HepG2 (cell line): ENCODE data around the gene DNAJC15. TPM values are rescaled to one million over a fixed set of nuclear protein-coding genes. Genes with fewer than 3 reads are reported as not detected.

Experiments used
- ATAC-seq: fragments of 200-7000 bp; cut with Tn5 transposase; 3 replicates; pipeline ENCODE4 v1.9.1; 2020; ENCODE audit warnings: mild to moderate bottlenecking, moderate library complexity
- BruUV-seq: library from RNA; stranded (reverse); fragments of 400-500 nt; replicated peaks from 2 replicates; lab custom pipeline; 2021; lab: Mats Ljungman, UMichigan
- CTCF ChIA-PET: fragments of 300-600 bp; formaldehyde crosslinking; extraction: SDS; loops from one replicate; lab custom pipeline; 2021; ENCODE audit warnings: low total read pairs, inconsistent platforms, low intra/inter-chr PET ratio; lab: Yijun Ruan, JAX
- POLR2A ChIA-PET: fragments of 350-600 bp; sonication (Branson Sonifier 250); formaldehyde crosslinking; loops from one replicate; lab custom pipeline; 2020; ENCODE audit warnings: antibody characterized with exemption, inconsistent platforms; lab: Yijun Ruan, JAX
- DNase-seq: peaks from one replicate; pipeline ENCODE4 v3.0.0-alpha.2; 2015; ENCODE audit warnings: low spot score
- FAIRE-seq: peaks from 3 replicates; lab custom pipeline; 2011; peaks lifted over from hg19 to GRCh38; lab: Jason Lieb, UNC
- H2AFZ ChIP-seq: one replicate; pipeline ENCODE4 v1.6.1; 2011; ENCODE audit warnings: low read length, inconsistent platforms
- H3K27ac ChIP-seq: fragments of 300-600 bp; 3 replicates; pipeline ENCODE4 v1.8.0; 2011; ENCODE audit warnings: mixed run types, mild to moderate bottlenecking, mixed read lengths, low read length, inconsistent platforms; ENCODE audit not compliant: insufficient read depth; ENCODE audit errors: extremely low read length
- H3K27me3 ChIP-seq, 2 experiments: fragments of 200-600 bp in 1 of 2; 2 replicates in 1 of 2; 3 replicates in 1 of 2; pipeline versions ENCODE4 v1.6.0 to v1.8.0; 2011; ENCODE audit warnings: low read length in 2 of 2, mild to moderate bottlenecking in 2 of 2, moderate library complexity in 2 of 2, inconsistent platforms in 1 of 2; ENCODE audit not compliant: insufficient read depth in 2 of 2, control insufficient read depth in 1 of 2
- H3K36me3 ChIP-seq, 2 experiments: fragments of 200-600 bp in 1 of 2; replicated peaks in 1 of 2; 2 replicates in 1 of 2; 3 replicates in 1 of 2; pipeline versions ENCODE4 v1.5.1 to v1.8.0; 2011; ENCODE audit warnings: low read length in 2 of 2, inconsistent platforms in 1 of 2; ENCODE audit not compliant: insufficient read depth in 2 of 2, control insufficient read depth in 1 of 2
- H3K4me1 ChIP-seq: 2 replicates; pipeline ENCODE4 v1.5.1; 2012; ENCODE audit warnings: low read length, inconsistent platforms; ENCODE audit not compliant: insufficient read depth
- H3K4me2 ChIP-seq: 2 replicates; pipeline ENCODE4 v1.6.0; 2011; ENCODE audit warnings: low read depth, low read length, inconsistent platforms
- H3K4me3 ChIP-seq, 3 experiments: fragments of 200-600 bp in 1 of 3; sonication (generic), shearing (Covaris generic) in 1 of 3; replicated peaks in 1 of 3; 2 replicates each; pipeline ENCODE4 v1.5.1; 2011 to 2016; ENCODE audit warnings: low read length in 3 of 3, inconsistent platforms in 2 of 3, low read depth in 2 of 3, mild to moderate bottlenecking in 2 of 3, control low read depth in 1 of 3, mixed read lengths in 1 of 3; ENCODE audit not compliant: insufficient read depth in 1 of 3
- H3K79me2 ChIP-seq: one replicate; pipeline ENCODE4 v1.6.1; 2011; ENCODE audit warnings: low read length, inconsistent platforms; ENCODE audit not compliant: insufficient read depth
- H3K9ac ChIP-seq: 2 replicates; pipeline ENCODE4 v1.6.0; 2011; ENCODE audit warnings: mild to moderate bottlenecking, low read depth, low read length, inconsistent platforms; ENCODE audit not compliant: insufficient read depth
- H3K9me3 ChIP-seq: 2 replicates; pipeline ENCODE4 v1.5.1; 2012; ENCODE audit warnings: mild to moderate bottlenecking, low read length
- H4K20me1 ChIP-seq: 2 replicates; pipeline ENCODE4 v1.6.0; 2011; ENCODE audit warnings: inconsistent platforms, mild to moderate bottlenecking, low read length, moderate library complexity; ENCODE audit not compliant: insufficient read depth
- EED ChIP-seq: sonication (generic); formaldehyde crosslinking; IDR thresholded peaks from 2 replicates; pipeline ENCODE4 v1.5.0; 2020; ENCODE audit warnings: mild to moderate bottlenecking, missing genetic modification reagents
- EP300 ChIP-seq, 3 experiments: sonication (generic) in 1 of 3; formaldehyde crosslinking in 1 of 3; IDR thresholded peaks; 2 replicates each; pipeline versions ENCODE4 v1.5.1 to v1.6.1; 2011 to 2020; ENCODE audit warnings: low read depth in 2 of 3, low read length in 2 of 3, borderline replicate concordance in 1 of 3, improper control_type of control experiment in 1 of 3, mild to moderate bottlenecking in 1 of 3, missing genetic modification reagents in 1 of 3, moderate library complexity in 1 of 3
- EZH2 ChIP-seq: conservative IDR thresholded peaks from 2 replicates; pipeline ENCODE4 v1.6.1; 2012; ENCODE audit warnings: mild to moderate bottlenecking, low read depth, low read length, moderate library complexity
- IRF2 ChIP-seq: IDR thresholded peaks from 2 replicates; pipeline ENCODE4 v1.6.1; 2018; ENCODE audit warnings: missing genetic modification reagents, missing compliant biosample characterization
- MYC ChIP-seq: sonication (generic); formaldehyde crosslinking; IDR thresholded peaks from 2 replicates; pipeline ENCODE4 v1.9.0; 2021; ENCODE audit warnings: missing genetic modification reagents, borderline replicate concordance
- PRMT3 ChIP-seq: sonication (generic); formaldehyde crosslinking; IDR thresholded peaks from 2 replicates; pipeline ENCODE4 v1.8.1; 2022; ENCODE audit warnings: low read depth, mild to moderate bottlenecking, moderate library complexity, missing genetic modification reagents, borderline replicate concordance
- PRPF4 ChIP-seq: fragments of 200-400 bp; formaldehyde crosslinking; IDR thresholded peaks from 2 replicates; pipeline ENCODE4 v1.6.1; 2016; ENCODE audit warnings: low read length, low read depth; ENCODE audit not compliant: poor library complexity, severe bottlenecking
- RARA ChIP-seq: IDR thresholded peaks from 2 replicates; pipeline ENCODE4 v1.6.1; 2016; ENCODE audit warnings: missing genetic modification reagents, missing compliant biosample characterization
- SMAD3 ChIP-seq: sonication (generic); formaldehyde crosslinking; IDR thresholded peaks from 2 replicates; pipeline ENCODE4 v1.4.0; 2020; ENCODE audit warnings: missing genetic modification reagents
- TBP ChIP-seq: sonication (generic); formaldehyde crosslinking; IDR thresholded peaks from 2 replicates; pipeline ENCODE4 v1.5.0; 2020; ENCODE audit warnings: missing genetic modification reagents
- ZNF337 ChIP-seq: sonication (generic); formaldehyde crosslinking; IDR thresholded peaks from 2 replicates; pipeline ENCODE4 v1.5.1; 2020; ENCODE audit warnings: missing genetic modification reagents, low read depth, mild to moderate bottlenecking, borderline replicate concordance
- ZNF75D ChIP-seq: sonication (generic); formaldehyde crosslinking; IDR thresholded peaks from 2 replicates; pipeline ENCODE4 v1.8.1; 2023; ENCODE audit warnings: missing genetic modification reagents, mild to moderate bottlenecking, borderline replicate concordance
- ZNF788 ChIP-seq: sonication (generic); formaldehyde crosslinking; IDR thresholded peaks from 2 replicates; pipeline ENCODE4 v1.5.0; 2020; ENCODE audit warnings: mild to moderate bottlenecking, missing genetic modification reagents, borderline replicate concordance
- WGBS: methylation state at CpG from one replicate; pipeline ENCODE4 v1.1.6; 2017; ENCODE audit warnings: low lambda C conversion rate; 5-methylcytosine and 5-hydroxymethylcytosine counted together
- in situ Hi-C: cut with HindIII; loops from 2 replicates; pipeline ENCODE4 v1.10.0; 2017; ENCODE audit warnings: low pct_unique_long_range_greater_than_20kb; ENCODE audit not compliant: extremely low pct_ligation_motif_present
- intact Hi-C: fragments of 100-400 bp; cut with micrococcal nuclease; formaldehyde crosslinking; loops from one replicate; pipeline ENCODE4 v1.10.0; 2022; ENCODE audit not compliant: unreplicated experiment
- polyA plus RNA-seq, 8 experiments: library from polyadenylated mRNA; depleted of rRNA in 3 of 8; stranded (reverse) in 7 of 8; unstranded in 1 of 8; fragments of >200 nt; fragmentation: Illumina TruSeq in 4 of 8; extraction: Trizol in 4 of 8; gene quantifications; 2 replicates each; pipeline versions ENCODE4 v1.2.1 to v1.2.3, GENCODE V29; 2011 to 2016; ENCODE audit warnings: low read depth in 4 of 8, missing spikeins in 1 of 8, mixed read lengths in 1 of 8; ENCODE audit not compliant: insufficient read depth in 1 of 8
- total RNA-seq, 5 experiments: library from RNA; depleted of rRNA; stranded (reverse); fragments of >200 nt; fragmentation: Illumina TruSeq; extraction: Trizol; gene quantifications; 2 replicates each; pipeline ENCODE4 v1.2.3, GENCODE V29; 2016; ENCODE audit warnings: low read depth in 1 of 5
- TF ChIP-seq, protein P1 (sequence below): sonication (generic); formaldehyde crosslinking; IDR thresholded peaks from 2 replicates; pipeline ENCODE4 v1.9.0; 2021; ENCODE audit warnings: missing genetic modification reagents, borderline replicate concordance
- TF ChIP-seq, protein P2 (sequence below), 2 experiments: fragments of 450-650 bp in 1 of 2; sonication (generic) in 1 of 2; formaldehyde crosslinking; IDR thresholded peaks; 2 replicates each; pipeline versions ENCODE4 v1.5.0 to v1.8.0; 2020 to 2022; ENCODE audit warnings: mild to moderate bottlenecking in 1 of 2, missing genetic modification reagents in 1 of 2
- TF ChIP-seq, protein P3 (sequence below): IDR thresholded peaks from 2 replicates; pipeline ENCODE4 v1.6.1; 2016; ENCODE audit warnings: control low read depth

Gene DNAJC15
- total and polyA plus RNA-seq, 2 of the 13 experiments (the other 11 are each of a cell fraction or from before 2014, with no cell fraction given): 23.0 to 31.9 TPM

DNA sequence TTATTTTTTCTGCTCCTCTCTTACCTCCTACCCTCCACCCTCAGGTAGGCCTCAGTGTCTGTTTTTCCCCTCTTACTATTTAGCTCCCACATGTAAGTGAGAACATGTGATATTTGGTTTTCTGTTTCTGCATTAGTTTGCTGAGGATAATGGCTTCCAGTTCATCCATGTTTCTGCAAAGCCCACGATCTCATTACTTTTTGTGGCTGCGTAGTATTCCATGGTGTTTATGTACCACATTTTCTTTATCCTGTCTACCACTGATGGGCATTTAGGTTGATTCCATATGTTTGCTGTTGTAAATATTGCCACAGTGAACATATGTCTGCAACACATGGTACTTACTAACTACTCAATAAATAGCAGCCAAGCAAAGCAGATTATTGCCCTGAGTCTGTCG, 56.8 kb downstream of the DNAJC15 start:
- 98% methylated on average over 3 of the region's 3 CpGs for WGBS
- CTCF ChIA-PET: no interaction called here
- TF ChIP-seq ZNF337 (CRISPR knock-in tag) (no peak), RARA (CRISPR knock-in tag) (no peak), TBP (CRISPR knock-in tag) (no peak), PRMT3 (no peak), EP300 (IDR thresholded peaks at IDR 0.05; ENCODE audit: low read depth in 2 of 2, low read length in 2 of 2) (no peak), EP300 (CRISPR knock-in tag; IDR thresholded peaks at IDR 0.05; ENCODE audit: borderline replicate concordance) (no peak), IRF2 (no peak), ZNF788 (CRISPR knock-in tag) (no peak), SMAD3 (no peak), PRPF4 (no peak), ZNF75D (CRISPR knock-in tag) (no peak), EED (CRISPR knock-in tag) (no peak), EZH2 (no peak), MYC (CRISPR knock-in tag) (no peak)
- TF ChIP-seq, protein P1, sequence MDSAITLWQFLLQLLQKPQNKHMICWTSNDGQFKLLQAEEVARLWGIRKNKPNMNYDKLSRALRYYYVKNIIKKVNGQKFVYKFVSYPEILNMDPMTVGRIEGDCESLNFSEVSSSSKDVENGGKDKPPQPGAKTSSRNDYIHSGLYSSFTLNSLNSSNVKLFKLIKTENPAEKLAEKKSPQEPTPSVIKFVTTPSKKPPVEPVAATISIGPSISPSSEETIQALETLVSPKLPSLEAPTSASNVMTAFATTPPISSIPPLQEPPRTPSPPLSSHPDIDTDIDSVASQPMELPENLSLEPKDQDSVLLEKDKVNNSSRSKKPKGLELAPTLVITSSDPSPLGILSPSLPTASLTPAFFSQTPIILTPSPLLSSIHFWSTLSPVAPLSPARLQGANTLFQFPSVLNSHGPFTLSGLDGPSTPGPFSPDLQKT (CRISPR knock-in tag): no peak
- TF ChIP-seq, protein P2, sequence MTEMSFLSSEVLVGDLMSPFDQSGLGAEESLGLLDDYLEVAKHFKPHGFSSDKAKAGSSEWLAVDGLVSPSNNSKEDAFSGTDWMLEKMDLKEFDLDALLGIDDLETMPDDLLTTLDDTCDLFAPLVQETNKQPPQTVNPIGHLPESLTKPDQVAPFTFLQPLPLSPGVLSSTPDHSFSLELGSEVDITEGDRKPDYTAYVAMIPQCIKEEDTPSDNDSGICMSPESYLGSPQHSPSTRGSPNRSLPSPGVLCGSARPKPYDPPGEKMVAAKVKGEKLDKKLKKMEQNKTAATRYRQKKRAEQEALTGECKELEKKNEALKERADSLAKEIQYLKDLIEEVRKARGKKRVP (CRISPR knock-in tag; IDR thresholded peaks at IDR 0.05): no peak
- TF ChIP-seq, protein P3, sequence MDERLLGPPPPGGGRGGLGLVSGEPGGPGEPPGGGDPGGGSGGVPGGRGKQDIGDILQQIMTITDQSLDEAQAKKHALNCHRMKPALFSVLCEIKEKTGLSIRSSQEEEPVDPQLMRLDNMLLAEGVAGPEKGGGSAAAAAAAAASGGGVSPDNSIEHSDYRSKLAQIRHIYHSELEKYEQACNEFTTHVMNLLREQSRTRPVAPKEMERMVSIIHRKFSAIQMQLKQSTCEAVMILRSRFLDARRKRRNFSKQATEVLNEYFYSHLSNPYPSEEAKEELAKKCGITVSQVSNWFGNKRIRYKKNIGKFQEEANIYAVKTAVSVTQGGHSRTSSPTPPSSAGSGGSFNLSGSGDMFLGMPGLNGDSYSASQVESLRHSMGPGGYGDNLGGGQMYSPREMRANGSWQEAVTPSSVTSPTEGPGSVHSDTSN (CRISPR knock-in tag): no peak
- H3K27me3 ChIP-seq: no peaks in the 10 kb centered on the region
- no peaks in the 10 kb centered on the region for H3K9me3 ChIP-seq
- no peaks in the 10 kb centered on the region for H3K4me1 ChIP-seq
- DNase-seq (no peak), ATAC-seq (no peak), FAIRE-seq (no peak)
- no peak overlapping the region for H3K27ac ChIP-seq
- BruUV-seq: no TSS peak
- H3K4me3 ChIP-seq: no peak overlapping the region
- intact Hi-C loops: no loop called here
- no peak overlapping the region for H3K4me2 ChIP-seq
- no peaks in the 10 kb centered on the region for H4K20me1 ChIP-seq
- no peak overlapping the region for H2AFZ ChIP-seq
- in situ Hi-C loops: no loop called here
- H3K36me3 ChIP-seq: peaks cover 0 to 17% of the 10 kb centered on the region in 2 experiments; a peak in 2 of 5 replicates
- POLR2A ChIA-PET: no interaction called here
- no peaks in the 10 kb centered on the region for H3K79me2 ChIP-seq
- H3K9ac ChIP-seq: no peak overlapping the region
